ENCODE data around the gene GAL3ST3.

GAL3ST3 gene

DNA sequence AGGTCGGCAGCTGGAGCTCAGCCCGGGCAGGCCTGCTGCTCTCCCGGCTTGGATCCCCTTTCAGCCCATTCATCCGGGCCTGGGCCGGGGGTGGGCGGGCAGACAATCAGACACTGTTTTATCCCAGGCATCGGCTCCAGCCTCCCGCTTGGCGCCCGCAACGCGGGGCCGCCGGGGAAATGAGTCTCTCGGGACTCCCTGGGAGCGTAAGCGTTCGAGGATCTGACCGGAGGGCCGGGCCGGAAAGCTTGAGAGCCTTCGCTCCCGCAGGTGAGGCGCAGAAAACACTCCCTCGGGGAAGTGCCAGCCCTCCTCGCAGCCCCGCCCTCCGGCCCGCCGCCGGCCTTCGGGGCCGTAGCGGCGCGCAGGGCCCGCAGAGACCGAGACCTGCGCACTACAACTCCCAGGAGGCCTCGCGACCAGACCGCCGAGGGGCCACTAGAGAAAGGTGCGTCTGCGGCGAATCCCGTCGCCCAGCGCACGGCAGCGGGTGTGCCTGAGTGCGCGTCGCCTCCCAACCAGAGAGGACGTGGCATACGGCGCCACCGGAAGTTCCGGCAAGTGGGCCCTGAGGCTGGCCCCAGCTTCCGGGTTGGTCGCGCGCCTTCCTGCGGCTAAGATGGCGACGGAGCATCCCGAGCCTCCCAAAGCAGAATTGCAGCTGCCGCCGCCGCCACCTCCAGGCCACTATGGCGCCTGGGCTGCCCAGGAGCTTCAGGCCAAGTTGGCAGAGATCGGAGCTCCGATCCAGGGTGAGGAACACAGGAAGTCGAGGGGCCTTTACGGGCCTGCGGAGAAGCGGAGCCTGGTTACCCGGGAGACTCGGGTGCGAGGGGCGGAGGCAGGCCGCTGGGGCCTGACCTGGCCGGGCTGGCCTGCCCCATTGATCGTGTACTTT lies 3.1 kb upstream of the GAL3ST3 start, which contains the start of gene SF3B2:
Gene SF3B2 (plus strand): TSS at position 599 of the 898 bp plus-strand sequence. CDS start 21 bp downstream, at position 620.
- ATAC-seq (ENCODE audit: insufficient read depth, low read depth) (peak; percentile 98), DNase-seq (peak; percentile 98)
- Histone ChIP-seq H3K4me2 (ENCODE audit: insufficient read depth, low read length) (peak within 1 kb of the TSS; percentile 97), H3K27ac (ENCODE audit: low read length) (peak within 1 kb of the TSS; percentile 79), H2AFZ (ENCODE audit: low read depth, low read length) (peak within 1 kb of the TSS; percentile 97), H3K9ac (ENCODE audit: low read depth, low read length) (peak within 1 kb of the TSS; percentile 77), H3K36me3 (ENCODE audit: insufficient read depth, low read length) (peaks cover 46% of the 10 kb centered on the region), H3K4me3 (ENCODE audit: low read depth in 1 of 2, low read length in 2 of 2) (peak within 1 kb of the TSS; percentile 70 to 83), H3K79me2 (ENCODE audit: insufficient read depth, low read length) (peaks cover 38% of the 10 kb centered on the region), H3K27me3 (ENCODE audit: insufficient read depth, low read length, poor library complexity) (no peaks in the 10 kb centered on the region), H3K9me3 (ENCODE audit: insufficient read depth, low read length, severe bottlenecking) (no peaks in the 10 kb centered on the region), H3K4me1 (ENCODE audit: insufficient read depth, low read length) (peaks cover 32% of the 10 kb centered on the region), H4K20me1 (ENCODE audit: insufficient read depth, low read length) (peaks cover 15% of the 10 kb centered on the region; the same call in 1 of the 2 replicates)
- TF ChIP-seq, protein P1, sequence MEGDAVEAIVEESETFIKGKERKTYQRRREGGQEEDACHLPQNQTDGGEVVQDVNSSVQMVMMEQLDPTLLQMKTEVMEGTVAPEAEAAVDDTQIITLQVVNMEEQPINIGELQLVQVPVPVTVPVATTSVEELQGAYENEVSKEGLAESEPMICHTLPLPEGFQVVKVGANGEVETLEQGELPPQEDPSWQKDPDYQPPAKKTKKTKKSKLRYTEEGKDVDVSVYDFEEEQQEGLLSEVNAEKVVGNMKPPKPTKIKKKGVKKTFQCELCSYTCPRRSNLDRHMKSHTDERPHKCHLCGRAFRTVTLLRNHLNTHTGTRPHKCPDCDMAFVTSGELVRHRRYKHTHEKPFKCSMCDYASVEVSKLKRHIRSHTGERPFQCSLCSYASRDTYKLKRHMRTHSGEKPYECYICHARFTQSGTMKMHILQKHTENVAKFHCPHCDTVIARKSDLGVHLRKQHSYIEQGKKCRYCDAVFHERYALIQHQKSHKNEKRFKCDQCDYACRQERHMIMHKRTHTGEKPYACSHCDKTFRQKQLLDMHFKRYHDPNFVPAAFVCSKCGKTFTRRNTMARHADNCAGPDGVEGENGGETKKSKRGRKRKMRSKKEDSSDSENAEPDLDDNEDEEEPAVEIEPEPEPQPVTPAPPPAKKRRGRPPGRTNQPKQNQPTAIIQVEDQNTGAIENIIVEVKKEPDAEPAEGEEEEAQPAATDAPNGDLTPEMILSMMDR (IDR thresholded peaks at IDR 0.05; ENCODE audit: borderline replicate concordance, extremely low read depth, low read length, poor library complexity, severe bottlenecking), result no peak
- no peak for TF ChIP-seq EZH2 (IDR thresholded peaks at IDR 0.05; ENCODE audit: borderline replicate concordance, low read depth, low read length, severe bottlenecking)

DNA sequence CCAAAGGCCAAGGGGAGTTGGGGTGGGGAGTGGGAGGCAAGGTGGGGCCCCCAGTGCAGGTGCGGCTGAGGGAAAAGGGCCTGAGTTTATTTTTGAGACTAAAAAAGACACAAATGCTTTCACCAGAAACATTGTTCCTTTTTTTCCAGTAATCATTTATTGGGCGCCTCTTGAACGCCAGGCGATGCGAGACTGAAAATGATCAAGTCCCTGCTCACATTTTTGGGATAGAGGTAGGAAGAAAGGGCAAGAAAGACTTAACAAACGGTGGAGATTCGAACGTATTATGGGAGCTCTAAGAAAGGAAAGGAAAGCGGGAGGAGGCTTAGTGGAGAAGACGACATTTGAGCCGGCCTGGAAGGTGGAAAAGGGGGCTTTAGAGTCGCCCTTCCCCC lies 2.4 kb upstream of the GAL3ST3 start:
- Histone ChIP-seq H3K79me2 (ENCODE audit: insufficient read depth, low read length) (peaks cover 35% of the 10 kb centered on the region), H3K4me1 (ENCODE audit: insufficient read depth, low read length) (peaks cover 32% of the 10 kb centered on the region), H4K20me1 (ENCODE audit: insufficient read depth, low read length) (peaks cover 15% of the 10 kb centered on the region; the same call in 1 of the 2 replicates), H2AFZ (ENCODE audit: low read depth, low read length) (peak overlapping the region; percentile 97), H3K27ac (ENCODE audit: low read length) (peak overlapping the region; percentile 79), H3K9me3 (ENCODE audit: insufficient read depth, low read length, severe bottlenecking) (no peaks in the 10 kb centered on the region), H3K4me2 (ENCODE audit: insufficient read depth, low read length) (peak overlapping the region; percentile 97), H3K36me3 (ENCODE audit: insufficient read depth, low read length) (peaks cover 39% of the 10 kb centered on the region), H3K9ac (ENCODE audit: low read depth, low read length) (peak overlapping the region; percentile 77), H3K27me3 (ENCODE audit: insufficient read depth, low read length, poor library complexity) (no peaks in the 10 kb centered on the region), H3K4me3 (ENCODE audit: low read depth in 1 of 2, low read length in 2 of 2) (peak overlapping the region; percentile 61 to 83)
- ATAC-seq (ENCODE audit: insufficient read depth, low read depth) (no peak), DNase-seq (no peak)
- TF ChIP-seq, protein P1 (IDR thresholded peaks at IDR 0.05; ENCODE audit: borderline replicate concordance, extremely low read depth, low read length, poor library complexity, severe bottlenecking), result no peak
- no peak for TF ChIP-seq EZH2 (IDR thresholded peaks at IDR 0.05; ENCODE audit: borderline replicate concordance, low read depth, low read length, severe bottlenecking)

- no peaks in the 10 kb centered on the region for H3K9me3 ChIP-seq (ENCODE audit: insufficient read depth, low read length, severe bottlenecking)
- H3K27ac ChIP-seq (ENCODE audit: low read length), result peak overlapping the region; percentile 79
- TF ChIP-seq EZH2 (IDR thresholded peaks at IDR 0.05; ENCODE audit: borderline replicate concordance, low read depth, low read length, severe bottlenecking), result no peak
- TF ChIP-seq, protein P1 (IDR thresholded peaks at IDR 0.05; ENCODE audit: borderline replicate concordance, extremely low read depth, low read length, poor library complexity, severe bottlenecking), result no peak
- H2AFZ ChIP-seq (ENCODE audit: low read depth, low read length), result peak overlapping the region; percentile 97
- H3K27me3 ChIP-seq (ENCODE audit: insufficient read depth, low read length, poor library complexity), result no peaks in the 10 kb centered on the region
- peak overlapping the region; percentile 77 for H3K9ac ChIP-seq (ENCODE audit: low read depth, low read length)
- H3K36me3 ChIP-seq (ENCODE audit: insufficient read depth, low read length), result peaks cover 33% of the 10 kb centered on the region
- no peak for DNase-seq
- no peak for ATAC-seq (ENCODE audit: insufficient read depth, low read depth)
- H3K4me1 ChIP-seq (ENCODE audit: insufficient read depth, low read length), result peaks cover 34% of the 10 kb centered on the region
- peak overlapping the region; percentile 97 for H3K4me2 ChIP-seq (ENCODE audit: insufficient read depth, low read length)
- H3K4me3 ChIP-seq (ENCODE audit: low read depth in 1 of 2, low read length in 2 of 2), result peak overlapping the region in 1 of 2 experiments; percentile 83; a peak in 2 of 4 replicates
- H4K20me1 ChIP-seq (ENCODE audit: insufficient read depth, low read length), result peaks cover 15% of the 10 kb centered on the region; the same call in 1 of the 2 replicates
- H3K79me2 ChIP-seq (ENCODE audit: insufficient read depth, low read length), result peaks cover 35% of the 10 kb centered on the region
These were observed 1.7 kb upstream of the GAL3ST3 start for GRCh38 chr11:66050581-66051231.

Measured in DND-41 (cell line).